ENCODE measurements around the gene FLACC1.

Gene FLACC1

DNA sequence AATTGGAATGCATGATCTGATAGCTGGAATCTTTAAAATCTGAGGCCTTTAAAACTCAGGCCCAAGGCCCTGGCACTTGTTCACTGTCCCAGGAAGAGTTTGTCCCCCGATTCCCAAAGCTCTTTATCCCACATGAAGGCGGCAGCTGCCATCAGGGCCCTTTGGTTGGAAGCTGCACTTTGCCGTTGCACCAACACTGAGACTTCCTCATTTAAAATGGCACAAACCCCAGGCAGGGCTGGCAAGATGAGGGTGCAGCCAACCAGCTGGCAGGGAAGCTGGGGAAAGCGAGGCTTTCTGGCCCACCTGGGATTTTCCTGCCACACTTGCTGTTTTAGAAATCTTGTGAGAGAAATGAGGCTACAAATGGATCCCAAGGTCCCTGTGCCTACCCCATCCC is 6.3 kb downstream of the FLACC1 start:
- no peaks in the 10 kb centered on the region for H3K36me3 ChIP-seq (ENCODE audit: control insufficient read depth in 1 of 2, insufficient read depth in 2 of 2, low read length in 2 of 2)
- H3K27me3 ChIP-seq (ENCODE audit: control insufficient read depth in 1 of 2, insufficient read depth in 2 of 2, low read length in 2 of 2), result no peaks in the 10 kb centered on the region

GRCh38 chr2:201349601-201350000 is 7.5 kb downstream of the FLACC1 start:
- Histone ChIP-seq H3K27me3 (ENCODE audit: control insufficient read depth in 1 of 2, insufficient read depth in 2 of 2, low read length in 2 of 2) (no peaks in the 10 kb centered on the region), H3K4me3 (ENCODE audit: low read depth in 1 of 2, low read length in 2 of 2) (no peak overlapping the region), H3K27ac (ENCODE audit: low read depth, low read length) (no peak overlapping the region), H3K9ac (ENCODE audit: low read depth in 1 of 2, low read length in 2 of 2) (no peak overlapping the region), H3K36me3 (ENCODE audit: control insufficient read depth in 1 of 2, insufficient read depth in 2 of 2, low read length in 2 of 2) (no peaks in the 10 kb centered on the region), H3K9me3 (ENCODE audit: control insufficient read depth in 1 of 2, low read length in 2 of 2) (no peaks in the 10 kb centered on the region), H3K4me1 (ENCODE audit: control insufficient read depth in 1 of 2, insufficient read depth in 2 of 2, low read length in 2 of 2) (no peaks in the 10 kb centered on the region)

More for the DNA sequence above, 6.3 kb downstream of the FLACC1 start:
- Histone ChIP-seq H3K9ac (ENCODE audit: low read depth in 1 of 2, low read length in 2 of 2) (no peak overlapping the region), H3K27ac (ENCODE audit: low read depth, low read length) (no peak overlapping the region), H3K4me1 (ENCODE audit: control insufficient read depth in 1 of 2, insufficient read depth in 2 of 2, low read length in 2 of 2) (no peaks in the 10 kb centered on the region), H3K4me3 (ENCODE audit: low read depth in 1 of 2, low read length in 2 of 2) (no peak overlapping the region), H3K9me3 (ENCODE audit: control insufficient read depth in 1 of 2, low read length in 2 of 2) (no peaks in the 10 kb centered on the region)

DNA sequence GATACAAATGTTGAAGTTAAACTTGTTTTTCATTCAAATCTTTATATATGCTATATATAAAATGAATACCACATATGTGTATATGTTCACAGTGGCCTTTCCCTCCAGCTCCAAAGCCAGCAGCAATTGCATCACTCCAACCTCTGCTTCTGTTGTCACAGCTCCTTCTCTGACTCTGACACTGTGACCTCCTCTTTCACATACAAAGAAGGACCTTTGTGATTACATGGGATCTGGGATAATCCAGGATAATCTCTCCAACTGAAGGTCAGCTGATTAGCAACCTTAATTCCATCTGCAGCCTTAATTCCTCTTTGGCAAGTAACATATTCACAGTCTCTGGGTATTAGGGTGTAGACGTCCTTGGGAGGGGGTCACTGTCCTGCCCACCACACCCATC is 8.4 kb downstream of the FLACC1 start:
- H3K27me3 ChIP-seq (ENCODE audit: control insufficient read depth in 1 of 2, insufficient read depth in 2 of 2, low read length in 2 of 2), result no peaks in the 10 kb centered on the region
- no peaks in the 10 kb centered on the region for H3K36me3 ChIP-seq (ENCODE audit: control insufficient read depth in 1 of 2, insufficient read depth in 2 of 2, low read length in 2 of 2)
- H3K9ac ChIP-seq (ENCODE audit: low read depth in 1 of 2, low read length in 2 of 2), result no peak overlapping the region
- H3K4me1 ChIP-seq (ENCODE audit: control insufficient read depth in 1 of 2, insufficient read depth in 2 of 2, low read length in 2 of 2), result no peaks in the 10 kb centered on the region
- H3K9me3 ChIP-seq (ENCODE audit: control insufficient read depth in 1 of 2, low read length in 2 of 2), result no peaks in the 10 kb centered on the region
- H3K27ac ChIP-seq (ENCODE audit: low read depth, low read length), result no peak overlapping the region
- H3K4me3 ChIP-seq (ENCODE audit: low read depth in 1 of 2, low read length in 2 of 2), result no peak overlapping the region

DNA sequence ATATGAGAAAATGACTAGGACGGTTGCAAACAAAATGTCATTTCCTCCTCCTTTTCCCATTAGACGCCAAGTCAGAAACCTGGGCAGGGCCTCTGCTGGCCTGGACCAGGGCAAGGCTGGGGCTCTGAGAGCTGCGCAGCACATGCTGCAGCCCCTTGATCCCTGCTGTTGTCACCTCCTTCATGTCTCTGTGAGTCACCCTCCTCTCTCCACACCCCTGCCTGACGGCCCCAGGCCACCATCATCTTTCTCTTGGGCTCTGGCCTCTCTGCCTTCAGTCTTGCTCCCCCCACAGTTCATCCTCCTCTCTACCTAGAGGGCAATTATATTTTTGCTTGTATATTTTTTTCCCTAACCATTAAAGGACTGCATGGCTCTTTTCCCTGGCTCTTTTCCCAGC is 10.0 kb downstream of the FLACC1 start:
- Histone ChIP-seq H3K36me3 (ENCODE audit: control insufficient read depth in 1 of 2, insufficient read depth in 2 of 2, low read length in 2 of 2) (peaks cover 0 to 3% of the 10 kb centered on the region in 2 donors), H3K9me3 (ENCODE audit: control insufficient read depth in 1 of 2, low read length in 2 of 2) (no peaks in the 10 kb centered on the region)

GRCh38 chr2:201345625-201346213 is 11.4 kb downstream of the FLACC1 start:
- Histone ChIP-seq H3K4me1 (ENCODE audit: control insufficient read depth in 1 of 2, insufficient read depth in 2 of 2, low read length in 2 of 2) (no peaks in the 10 kb centered on the region), H3K9me3 (ENCODE audit: control insufficient read depth in 1 of 2, low read length in 2 of 2) (no peaks in the 10 kb centered on the region), H3K27ac (ENCODE audit: low read depth, low read length) (no peak overlapping the region), H3K4me3 (ENCODE audit: low read depth in 1 of 2, low read length in 2 of 2) (no peak overlapping the region), H3K27me3 (ENCODE audit: control insufficient read depth in 1 of 2, insufficient read depth in 2 of 2, low read length in 2 of 2) (no peaks in the 10 kb centered on the region), H3K9ac (ENCODE audit: low read depth in 1 of 2, low read length in 2 of 2) (no peak overlapping the region), H3K36me3 (ENCODE audit: control insufficient read depth in 1 of 2, insufficient read depth in 2 of 2, low read length in 2 of 2) (peaks cover 0 to 3% of the 10 kb centered on the region in 2 donors)

More for the DNA sequence above, 10.0 kb downstream of the FLACC1 start:
- H3K9ac ChIP-seq (ENCODE audit: low read depth in 1 of 2, low read length in 2 of 2), result no peak overlapping the region
- H3K27ac ChIP-seq (ENCODE audit: low read depth, low read length), result no peak overlapping the region
- H3K27me3 ChIP-seq (ENCODE audit: control insufficient read depth in 1 of 2, insufficient read depth in 2 of 2, low read length in 2 of 2), result no peaks in the 10 kb centered on the region
- no peak overlapping the region for H3K4me3 ChIP-seq (ENCODE audit: low read depth in 1 of 2, low read length in 2 of 2)
- H3K4me1 ChIP-seq (ENCODE audit: control insufficient read depth in 1 of 2, insufficient read depth in 2 of 2, low read length in 2 of 2), result no peaks in the 10 kb centered on the region

DNA sequence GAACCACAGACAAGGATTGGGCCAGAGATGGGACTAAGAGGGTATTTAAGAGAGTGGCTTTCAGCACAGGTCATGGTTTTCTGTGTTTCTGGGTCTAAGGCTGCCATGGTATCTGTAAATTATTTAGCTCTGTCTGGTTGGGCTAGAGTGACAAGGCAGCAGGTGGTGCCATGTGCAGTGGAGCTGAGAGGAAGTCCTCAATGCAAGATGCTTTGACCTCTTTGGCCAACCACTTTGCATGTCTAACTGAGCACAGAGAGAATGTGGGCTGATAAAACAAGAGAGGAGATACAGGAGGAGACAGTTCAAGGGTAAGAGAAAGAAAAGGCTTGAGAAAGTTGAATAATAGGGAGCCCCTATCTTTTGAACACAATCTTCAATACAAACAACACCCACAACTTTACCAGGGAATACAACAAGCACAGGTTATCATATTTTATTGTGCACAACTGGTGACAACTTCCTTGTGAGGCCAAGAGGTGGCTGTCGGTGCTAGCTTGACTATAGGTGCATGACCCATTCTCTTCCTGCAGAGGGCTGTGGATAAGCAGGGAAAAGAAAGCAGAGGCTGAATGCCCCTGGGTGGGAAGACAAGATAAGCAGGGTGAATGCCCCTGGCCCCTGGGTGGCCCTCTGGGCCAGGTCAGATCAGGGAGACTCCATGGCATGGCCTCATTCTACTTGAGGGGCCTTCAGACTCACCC is 12.3 kb downstream of the FLACC1 start:
- peaks cover 0 to under 1% of the 10 kb centered on the region in 2 donors for H3K9me3 ChIP-seq (ENCODE audit: control insufficient read depth in 1 of 2, low read length in 2 of 2)
- no peak overlapping the region for H3K9ac ChIP-seq (ENCODE audit: low read depth in 1 of 2, low read length in 2 of 2)
- no peak overlapping the region for H3K27ac ChIP-seq (ENCODE audit: low read depth, low read length)
- no peaks in the 10 kb centered on the region for H3K4me1 ChIP-seq (ENCODE audit: control insufficient read depth in 1 of 2, insufficient read depth in 2 of 2, low read length in 2 of 2)
- H3K27me3 ChIP-seq (ENCODE audit: control insufficient read depth in 1 of 2, insufficient read depth in 2 of 2, low read length in 2 of 2), result no peaks in the 10 kb centered on the region
- no peak overlapping the region for H3K4me3 ChIP-seq (ENCODE audit: low read depth in 1 of 2, low read length in 2 of 2)
- peaks cover 0 to 3% of the 10 kb centered on the region in 2 donors for H3K36me3 ChIP-seq (ENCODE audit: control insufficient read depth in 1 of 2, insufficient read depth in 2 of 2, low read length in 2 of 2)

DNA sequence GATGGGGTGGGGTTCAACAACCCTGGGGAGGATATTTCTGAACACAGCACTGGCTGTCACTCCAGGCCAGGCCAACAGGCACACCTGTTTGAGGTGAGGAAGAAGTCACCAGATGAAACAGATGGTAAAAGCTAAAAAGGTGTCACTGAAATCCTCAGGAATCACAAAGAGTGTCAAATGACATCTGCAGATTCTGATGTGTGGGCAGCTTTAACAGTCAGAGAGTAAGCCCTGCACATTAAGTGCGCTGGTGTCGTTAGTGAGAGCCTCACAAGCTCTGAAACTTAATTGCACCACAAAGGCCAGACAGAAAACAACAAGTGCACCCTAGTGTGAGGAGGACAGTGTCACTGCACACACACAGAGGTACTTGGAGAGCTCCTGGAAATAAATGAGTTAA is 13.6 kb downstream of the FLACC1 start:
- no peak overlapping the region for H3K27ac ChIP-seq (ENCODE audit: low read depth, low read length)

GRCh38 chr2:201342923-201343322 is 14.2 kb downstream of the FLACC1 start:
- H3K36me3 ChIP-seq (ENCODE audit: control insufficient read depth in 1 of 2, insufficient read depth in 2 of 2, low read length in 2 of 2), result peaks cover 0 to 3% of the 10 kb centered on the region in 2 donors

More for the DNA sequence above, 13.6 kb downstream of the FLACC1 start:
- peaks cover 0 to 3% of the 10 kb centered on the region in 2 donors for H3K36me3 ChIP-seq (ENCODE audit: control insufficient read depth in 1 of 2, insufficient read depth in 2 of 2, low read length in 2 of 2)
- H3K4me3 ChIP-seq (ENCODE audit: low read depth in 1 of 2, low read length in 2 of 2), result no peak overlapping the region
- H3K27me3 ChIP-seq (ENCODE audit: control insufficient read depth in 1 of 2, insufficient read depth in 2 of 2, low read length in 2 of 2), result no peaks in the 10 kb centered on the region
- H3K4me1 ChIP-seq (ENCODE audit: control insufficient read depth in 1 of 2, insufficient read depth in 2 of 2, low read length in 2 of 2), result no peaks in the 10 kb centered on the region
- peaks cover 0 to 6% of the 10 kb centered on the region in 2 donors for H3K9me3 ChIP-seq (ENCODE audit: control insufficient read depth in 1 of 2, low read length in 2 of 2)
- no peak overlapping the region for H3K9ac ChIP-seq (ENCODE audit: low read depth in 1 of 2, low read length in 2 of 2)

GRCh38 chr2:201329409-201329808 is 27.7 kb downstream of the FLACC1 start:
- no peaks in the 10 kb centered on the region for H3K27me3 ChIP-seq (ENCODE audit: control insufficient read depth in 1 of 2, insufficient read depth in 2 of 2, low read length in 2 of 2)
- no peak overlapping the region for H3K4me3 ChIP-seq (ENCODE audit: low read depth in 1 of 2, low read length in 2 of 2)
- no peaks in the 10 kb centered on the region for H3K4me1 ChIP-seq (ENCODE audit: control insufficient read depth in 1 of 2, insufficient read depth in 2 of 2, low read length in 2 of 2)
- H3K9me3 ChIP-seq (ENCODE audit: control insufficient read depth in 1 of 2, low read length in 2 of 2), result no peaks in the 10 kb centered on the region
- no peaks in the 10 kb centered on the region for H3K36me3 ChIP-seq (ENCODE audit: control insufficient read depth in 1 of 2, insufficient read depth in 2 of 2, low read length in 2 of 2)
- H3K9ac ChIP-seq (ENCODE audit: low read depth in 1 of 2, low read length in 2 of 2), result no peak overlapping the region
- no peak overlapping the region for H3K27ac ChIP-seq (ENCODE audit: low read depth, low read length)

More at GRCh38 chr2:201342923-201343322, 14.2 kb downstream of the FLACC1 start:
- H3K27me3 ChIP-seq (ENCODE audit: control insufficient read depth in 1 of 2, insufficient read depth in 2 of 2, low read length in 2 of 2), result no peaks in the 10 kb centered on the region
- H3K4me3 ChIP-seq (ENCODE audit: low read depth in 1 of 2, low read length in 2 of 2), result no peak overlapping the region
- H3K9me3 ChIP-seq (ENCODE audit: control insufficient read depth in 1 of 2, low read length in 2 of 2), result peaks cover 0 to 6% of the 10 kb centered on the region in 2 donors
- no peak overlapping the region for H3K9ac ChIP-seq (ENCODE audit: low read depth in 1 of 2, low read length in 2 of 2)
- no peak overlapping the region for H3K27ac ChIP-seq (ENCODE audit: low read depth, low read length)
- H3K4me1 ChIP-seq (ENCODE audit: control insufficient read depth in 1 of 2, insufficient read depth in 2 of 2, low read length in 2 of 2), result no peaks in the 10 kb centered on the region

- peaks cover 2 to 5% of the 10 kb centered on the region in 2 donors for H3K9me3 ChIP-seq (ENCODE audit: control insufficient read depth in 1 of 2, low read length in 2 of 2)
- H3K27me3 ChIP-seq (ENCODE audit: control insufficient read depth in 1 of 2, insufficient read depth in 2 of 2, low read length in 2 of 2), result no peaks in the 10 kb centered on the region
- H3K36me3 ChIP-seq (ENCODE audit: control insufficient read depth in 1 of 2, insufficient read depth in 2 of 2, low read length in 2 of 2), result no peaks in the 10 kb centered on the region
These were observed 29.5 kb downstream of the FLACC1 start for GRCh38 chr2:201327678-201328077.

More at GRCh38 chr2:201327678-201328077, 29.5 kb downstream of the FLACC1 start:
- no peak overlapping the region for H3K9ac ChIP-seq (ENCODE audit: low read depth in 1 of 2, low read length in 2 of 2)
- H3K4me3 ChIP-seq (ENCODE audit: low read depth in 1 of 2, low read length in 2 of 2), result no peak overlapping the region
- H3K4me1 ChIP-seq (ENCODE audit: control insufficient read depth in 1 of 2, insufficient read depth in 2 of 2, low read length in 2 of 2), result no peaks in the 10 kb centered on the region
- H3K27ac ChIP-seq (ENCODE audit: low read depth, low read length), result no peak overlapping the region
